GM18951 (cell line): ENCODE data around the gene ABCB9.

Source experiments
- POLR2A ChIP-seq: IDR thresholded peaks from 4 replicates; pipeline ENCODE4 v1.6.1; 2011; ENCODE audit warnings: mild to moderate bottlenecking; ENCODE audit not compliant: insufficient read length, insufficient read depth; ENCODE audit errors: extremely low read depth
- in situ Hi-C: fragments of 300-500 bp; cut with MboI; formaldehyde crosslinking; loops from one replicate; pipeline ENCODE4 v1.12.0; 2022; ENCODE audit warnings: low sequenced_read_pairs, mixed read lengths, inconsistent platforms; ENCODE audit not compliant: unreplicated experiment

The ABCB9 gene

GRCh38 chr12:122955156-122955555, 11.1 kb downstream of the ABCB9 start:
- TF ChIP-seq POLR2A: no peak
- in situ Hi-C loops: loop anchor here (10.0 kb wide), 1 partner anchor 100 kb away; no protein-coding TSS in a partner anchor

- TF ChIP-seq POLR2A: no peak
- in situ Hi-C loops: loop anchor here (10.0 kb wide), 1 partner anchor 97 kb away; no protein-coding TSS in a partner anchor
These were observed 14.0 kb downstream of the ABCB9 start for GRCh38 chr12:122951979-122952892.

- TF ChIP-seq POLR2A: no peak
- in situ Hi-C loops: loop anchor here (10.0 kb wide), 1 partner anchor 97 kb away; no protein-coding TSS in a partner anchor
These were observed 14.9 kb downstream of the ABCB9 start for GRCh38 chr12:122951406-122951805.

- in situ Hi-C loops: loop anchor here (10.0 kb wide), 2 partner anchors 65 to 95 kb away; no protein-coding TSS in a partner anchor
- TF ChIP-seq POLR2A: no peak
These were observed 16.2 kb downstream of the ABCB9 start for GRCh38 chr12:122949816-122950675.

- TF ChIP-seq POLR2A: no peak
- in situ Hi-C loops: loop anchor here (10.0 kb wide), 1 partner anchor 65 kb away; no protein-coding TSS in a partner anchor
These were observed 16.9 kb downstream of the ABCB9 start for GRCh38 chr12:122949405-122949804.

- no peak for TF ChIP-seq POLR2A
- in situ Hi-C loops: loop anchor here (10.0 kb wide), 1 partner anchor 64 kb away; no protein-coding TSS in a partner anchor
These were observed 17.7 kb downstream of the ABCB9 start for GRCh38 chr12:122948605-122949004.

GRCh38 chr12:122947352-122947792, 18.9 kb downstream of the ABCB9 start:
- TF ChIP-seq POLR2A: no peak

GRCh38 chr12:122946690-122947341, 19.4 kb downstream of the ABCB9 start:
- TF ChIP-seq POLR2A: no peak
- in situ Hi-C loops: loop anchor here (10.0 kb wide), 1 partner anchor 62 kb away; no protein-coding TSS in a partner anchor

More at GRCh38 chr12:122947352-122947792, 18.9 kb downstream of the ABCB9 start:
- in situ Hi-C loops: loop anchor here (10.0 kb wide), 1 partner anchor 63 kb away; no protein-coding TSS in a partner anchor

- no peak for TF ChIP-seq POLR2A
These were observed 21.4 kb downstream of the ABCB9 start for GRCh38 chr12:122944605-122945592.

GRCh38 chr12:122943196-122943595, 23.1 kb downstream of the ABCB9 start:
- in situ Hi-C loops: loop anchor here (10.0 kb wide), 1 partner anchor 58 kb away; no protein-coding TSS in a partner anchor
- no peak for TF ChIP-seq POLR2A

More at GRCh38 chr12:122944605-122945592, 21.4 kb downstream of the ABCB9 start:
- in situ Hi-C loops: loop anchor here (10.0 kb wide), 1 partner anchor 60 kb away; no protein-coding TSS in a partner anchor

GRCh38 chr12:122942637-122943036, 23.6 kb downstream of the ABCB9 start:
- in situ Hi-C loops: loop anchor here (10.0 kb wide), 1 partner anchor 58 kb away; no protein-coding TSS in a partner anchor
- TF ChIP-seq POLR2A: no peak

GRCh38 chr12:122941351-122941750, 24.9 kb downstream of the ABCB9 start:
- in situ Hi-C loops: loop anchor here (10.0 kb wide), 1 partner anchor 57 kb away; no protein-coding TSS in a partner anchor
